Prostate gland (tissue), 2 donors: ENCODE results near the gene ZMYM4. TPM values are rescaled to one million over a fixed set of nuclear protein-coding genes. Genes with fewer than 3 reads are reported as not detected.
A peak's percentile ranks its signal among the peaks of the same experiment; 100 is the strongest.

ENCODE experiments used
- DNase-seq: peaks from one replicate; pipeline ENCODE4 v3.0.0-alpha.2; 2019; ENCODE audit warnings: low spot score
- H3K27ac ChIP-seq, 2 donors: fragments of 200-600 bp; sonication (generic); 2 replicates each; pipeline ENCODE4 v1.5.1; 2017 to 2019
- H3K27me3 ChIP-seq: fragments of 200-600 bp; sonication (generic); replicated peaks from 2 replicates; pipeline ENCODE4 v1.5.1; 2019; ENCODE audit not compliant: insufficient read depth
- H3K36me3 ChIP-seq, 2 donors: fragments of 200-600 bp; sonication (generic); 1 replicate in 1 of 2; 2 replicates in 1 of 2; pipeline versions ENCODE4 v1.5.1 to v1.8.1; 2017 to 2019
- H3K4me1 ChIP-seq: fragments of 200-600 bp; sonication (generic); replicated peaks from 2 replicates; pipeline ENCODE4 v1.5.1; 2019
- H3K4me3 ChIP-seq, 2 donors: fragments of 200-600 bp; sonication (generic); 2 replicates each; pipeline ENCODE4 v1.5.1; 2017 to 2019
- H3K9me3 ChIP-seq: fragments of 200-600 bp; sonication (generic); 2 replicates; pipeline ENCODE4 v1.5.1; 2017
- CTCF ChIP-seq, 4 experiments: fragments of 200-600 bp in 2 of 4; fragments of 450-650 bp in 2 of 4; sonication (generic) in 2 of 4; IDR thresholded peaks; 1 replicate in 3 of 4; 2 replicates in 1 of 4; pipeline ENCODE4 v1.5.1; 2016 to 2019; ENCODE audit warnings: antibody characterized with exemption in 4 of 4, mild to moderate bottlenecking in 2 of 4, moderate library complexity in 2 of 4
- POLR2A ChIP-seq: fragments of 450-650 bp; IDR thresholded peaks from one replicate; pipeline ENCODE4 v1.6.1; 2016; ENCODE audit warnings: antibody characterized with exemption, mild to moderate bottlenecking
- POLR2AphosphoS5 ChIP-seq: sonication (generic); formaldehyde crosslinking; IDR thresholded peaks from one replicate; pipeline ENCODE4 v1.6.1; 2017; ENCODE audit warnings: antibody characterized with exemption
- WGBS: methylation state at CpG from one replicate; pipeline ENCODE4 v1.1.5; 2018; 5-methylcytosine and 5-hydroxymethylcytosine counted together
- intact Hi-C: fragments of 100-400 bp; cut with DNase I; formaldehyde crosslinking; loops from one replicate; pipeline ENCODE4 v1.14.2; 2022
- total RNA-seq, 2 donors: library from RNA; depleted of rRNA; stranded (reverse); fragments of >200 nt; gene quantifications; one replicate each; pipeline ENCODE4 v1.1.0, GENCODE V29; 2016

Gene ZMYM4
- total RNA-seq, 2 donors from 2014 or later, result 34.9 to 42.1 TPM

- no peaks in the 10 kb centered on the region for H3K27me3 ChIP-seq
- intact Hi-C loops, result loop anchor here (2.0 to 10.0 kb wide), 3 partner anchors 115 to 268 kb away; partner anchors contain the start of gene C1orf216
- H3K9me3 ChIP-seq, result no peaks in the 10 kb centered on the region
- H3K36me3 ChIP-seq, result no peaks in the 10 kb centered on the region
- DNase-seq, result no peak
- H3K27ac ChIP-seq, result no peak overlapping the region
- no peak overlapping the region for H3K4me3 ChIP-seq
- 91% methylated on average over 7 of the region's 7 CpGs for WGBS
- no peak for TF ChIP-seq POLR2A
- TF ChIP-seq POLR2AphosphoS5, result no peak
- TF ChIP-seq CTCF (IDR thresholded peaks at IDR 0.05), result no peak
- H3K4me1 ChIP-seq, result peaks cover 9% of the 10 kb centered on the region
Measured at GRCh38 chr1:35449334-35450008, 181.0 kb downstream of the ZMYM4 start.

GRCh38 chr1:35451125-35451528 is 182.6 kb downstream of the ZMYM4 start:
- no peak for TF ChIP-seq POLR2A
- peak; percentile 46 to 89 (median 80) for TF ChIP-seq CTCF (IDR thresholded peaks at IDR 0.05)
- TF ChIP-seq POLR2AphosphoS5, result peak; percentile 46
- H3K4me1 ChIP-seq, result peaks cover 9% of the 10 kb centered on the region
- H3K9me3 ChIP-seq, result no peaks in the 10 kb centered on the region
- H3K27me3 ChIP-seq, result no peaks in the 10 kb centered on the region
- DNase-seq, result peak; percentile 73
- no peaks in the 10 kb centered on the region for H3K36me3 ChIP-seq
- no peak overlapping the region for H3K4me3 ChIP-seq
- intact Hi-C loops, result loop anchor here (2.0 to 5.0 kb wide), 2 partner anchors 114 to 266 kb away; partner anchors contain the start of gene C1orf216
- WGBS, result 5% methylated on average over 3 of the region's 3 CpGs
- no peak overlapping the region for H3K27ac ChIP-seq

GRCh38 chr1:35452106-35452774 is 183.7 kb downstream of the ZMYM4 start:
- Histone ChIP-seq H3K9me3 (no peaks in the 10 kb centered on the region), H3K27ac (peak overlapping the region in 1 of 2 donors; percentile 43), H3K4me3 (no peak overlapping the region), H3K36me3 (no peaks in the 10 kb centered on the region), H3K4me1 (peaks cover 9% of the 10 kb centered on the region), H3K27me3 (no peaks in the 10 kb centered on the region)
- whole genome bisulfite sequencing, result 10% methylated on average over 1 of the region's 1 CpG
- TF ChIP-seq POLR2A (no peak), POLR2AphosphoS5 (peak; percentile 65), CTCF (IDR thresholded peaks at IDR 0.05) (peak in 1 of 4 experiments; percentile 26)
- peak; percentile 48 for DNase-seq
- intact Hi-C loops, result loop anchor here (5.0 kb wide), 1 partner anchor 265 kb away; the partner anchor contains the start of gene C1orf216

GRCh38 chr1:35453031-35453430 is 184.5 kb downstream of the ZMYM4 start:
- peaks cover 6% of the 10 kb centered on the region for H3K4me1 ChIP-seq
- no peaks in the 10 kb centered on the region for H3K36me3 ChIP-seq
- H3K27me3 ChIP-seq, result no peaks in the 10 kb centered on the region
- TF ChIP-seq CTCF (IDR thresholded peaks at IDR 0.05), result no peak
- intact Hi-C loops, result loop anchor here (5.0 kb wide), 1 partner anchor 264 kb away; the partner anchor contains the start of gene C1orf216
- no peak overlapping the region for H3K4me3 ChIP-seq
- WGBS, result 79% methylated on average over 2 of the region's 2 CpGs
- H3K27ac ChIP-seq, result no peak overlapping the region
- no peak for DNase-seq
- H3K9me3 ChIP-seq, result no peaks in the 10 kb centered on the region
